GM12892 (cell line): ENCODE data around the gene UBXN7.
"Not testable (repeated sequence)": the region's sequence is repeated elsewhere in the genome, so short reads cannot be mapped to it uniquely, and the experiment has no call there.

Experiments
- POLR2A ChIP-seq: IDR thresholded peaks from 2 replicates; pipeline ENCODE4 v1.6.1; 2011; ENCODE audit warnings: low read depth, low read length, control low read depth
- POLR2AphosphoS5 ChIP-seq: IDR thresholded peaks from 2 replicates; pipeline ENCODE4 v1.6.1; 2011; ENCODE audit warnings: low read depth, low read length, control low read depth
- TAF1 ChIP-seq: IDR thresholded peaks from 2 replicates; pipeline ENCODE4 v1.6.1; 2011; ENCODE audit warnings: low read depth, mild to moderate bottlenecking, control low read depth, low read length, borderline replicate concordance

DNA sequence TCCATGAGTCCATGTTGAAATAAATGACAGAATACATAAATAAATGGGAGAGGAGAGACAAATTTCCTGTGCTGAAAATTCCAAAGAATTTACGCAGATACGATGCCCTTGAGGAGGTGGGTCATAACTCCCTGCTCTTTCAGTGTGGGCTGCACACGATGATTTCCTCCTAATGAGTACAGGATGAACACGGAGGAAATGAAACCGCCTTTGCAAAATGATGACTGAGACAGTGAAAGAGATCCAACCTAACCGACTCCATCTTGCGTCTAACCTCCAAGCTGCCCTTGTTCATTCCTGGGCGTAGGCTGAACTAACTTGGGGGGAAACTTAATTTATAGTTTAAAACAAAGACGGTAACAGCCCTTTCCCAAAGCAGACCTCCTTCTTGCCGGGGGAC is 129.7 kb downstream of the UBXN7 start:
- TF ChIP-seq POLR2A, POLR2AphosphoS5, TAF1: not testable (repeated sequence)
